PC-9 (cell line): Measurements from ENCODE around the gene ZPBP2.
"Not testable (repeated sequence)": the region's sequence is repeated elsewhere in the genome, so short reads cannot be mapped to it uniquely, and the experiment has no call there.

Source experiments
- CTCF ChIP-seq: fragments of 200-600 bp; sonication (generic); conservative IDR thresholded peaks from 2 replicates; pipeline ENCODE4 v1.6.1; 2017; ENCODE audit warnings: mixed run types, antibody characterized with exemption, mild to moderate bottlenecking, moderate library complexity
- EZH2 ChIP-seq: fragments of 200-600 bp; sonication (generic); IDR thresholded peaks from 2 replicates; pipeline ENCODE4 v1.8.0; 2017; ENCODE audit warnings: antibody characterized with exemption, low read depth

GRCh38 chr17:39850186-39850585 is 17.8 kb upstream of the ZPBP2 start:
- TF ChIP-seq CTCF, EZH2: not testable (repeated sequence)
